ENCODE measurements around the gene SNAPIN. TPM values are rescaled to one million over a fixed set of nuclear protein-coding genes. Genes with fewer than 3 reads are reported as not detected.
A peak's percentile ranks its signal among the peaks of the same experiment; 100 is the strongest.

Gene SNAPIN
- total RNA-seq, 1 donor from 2014 or later = 23.6 TPM

DNA sequence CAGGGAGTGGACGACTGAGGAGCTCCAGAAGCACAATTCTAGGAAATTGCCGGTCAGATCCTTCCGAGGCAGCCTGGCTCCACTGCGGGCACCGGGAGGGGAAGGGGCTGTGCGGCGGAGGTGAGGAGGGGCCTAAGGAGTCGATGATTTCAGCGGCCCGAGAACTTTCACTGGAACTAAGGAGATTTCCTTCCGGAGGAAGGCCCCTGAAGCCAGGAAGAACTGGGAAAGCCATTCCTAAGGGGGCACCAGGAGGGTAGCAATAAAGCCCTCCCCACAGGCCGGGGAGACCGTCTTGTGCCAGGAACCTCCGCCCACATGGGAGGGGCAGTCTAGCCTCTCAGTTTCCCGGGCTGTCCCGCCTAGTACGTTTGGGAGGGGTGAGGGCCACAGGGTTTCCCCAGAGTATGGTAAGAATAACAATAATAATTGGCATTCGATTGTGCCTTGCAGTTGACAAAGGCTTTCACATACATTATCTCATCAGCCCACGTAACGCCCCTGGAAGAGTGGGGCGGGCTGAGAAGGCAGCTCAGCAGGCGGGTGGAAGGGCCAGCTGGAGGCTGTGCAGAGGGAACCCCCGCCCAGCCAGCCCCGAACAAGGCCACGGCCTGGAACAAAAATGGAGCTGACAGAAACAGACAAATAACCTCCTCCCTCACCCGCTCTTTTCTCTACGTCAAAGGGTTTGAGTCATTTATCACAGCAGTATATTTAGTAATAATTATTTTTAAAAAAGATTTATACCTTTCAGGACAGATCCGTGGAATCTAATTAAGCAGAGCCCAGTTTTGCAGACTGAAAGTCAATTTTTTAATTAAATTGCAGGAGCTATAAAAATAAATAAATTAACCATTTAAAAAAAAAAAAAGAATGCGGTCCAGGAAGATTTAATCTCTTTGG, 39.8 kb downstream of the SNAPIN start:
- no peaks in the 10 kb centered on the region for H3K9me3 Mint-ChIP-seq (ENCODE audit: unreplicated experiment)

DNA sequence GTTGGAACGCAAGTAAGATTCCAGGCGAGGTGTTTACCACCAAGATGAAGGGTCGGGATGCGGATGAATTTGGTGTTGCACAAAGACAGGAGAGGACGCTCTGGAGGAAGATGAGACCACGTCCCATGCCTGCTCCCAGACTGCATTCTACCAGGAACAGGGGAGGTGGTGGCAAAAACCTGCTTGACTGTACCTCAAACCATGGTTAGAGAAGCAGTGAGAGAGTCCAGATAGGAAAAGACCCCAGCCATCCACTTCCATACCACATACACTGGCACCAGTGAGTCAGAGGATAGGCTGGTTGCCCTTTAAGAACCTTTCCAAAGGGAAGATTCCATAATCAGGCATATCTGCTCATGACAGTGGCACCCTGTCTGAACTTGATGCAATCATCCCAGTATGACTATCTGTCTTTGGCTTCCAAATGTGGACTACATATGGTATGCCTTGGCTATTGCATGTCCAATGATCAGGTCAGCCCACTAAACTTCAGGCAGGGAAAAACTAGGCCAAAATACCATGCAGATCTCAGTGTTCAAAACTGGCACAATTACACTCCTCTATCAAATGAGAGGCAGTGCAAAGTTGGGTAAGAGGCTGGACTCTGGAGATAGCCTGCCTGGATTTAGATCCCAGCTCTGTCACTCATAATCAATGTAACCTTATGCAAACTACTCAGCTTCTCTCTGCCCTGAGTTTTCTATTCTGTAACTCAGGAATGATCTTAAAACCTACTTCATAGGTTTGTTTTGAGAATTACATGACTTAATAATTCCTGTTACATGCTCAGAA, 40.6 kb downstream of the SNAPIN start:
- no peak overlapping the region for H3K4me3 Mint-ChIP-seq (ENCODE audit: unreplicated experiment)
- peaks cover 2% of the 10 kb centered on the region for H3K27me3 Mint-ChIP-seq (ENCODE audit: unreplicated experiment)
- TF ChIP-seq, protein P1, sequence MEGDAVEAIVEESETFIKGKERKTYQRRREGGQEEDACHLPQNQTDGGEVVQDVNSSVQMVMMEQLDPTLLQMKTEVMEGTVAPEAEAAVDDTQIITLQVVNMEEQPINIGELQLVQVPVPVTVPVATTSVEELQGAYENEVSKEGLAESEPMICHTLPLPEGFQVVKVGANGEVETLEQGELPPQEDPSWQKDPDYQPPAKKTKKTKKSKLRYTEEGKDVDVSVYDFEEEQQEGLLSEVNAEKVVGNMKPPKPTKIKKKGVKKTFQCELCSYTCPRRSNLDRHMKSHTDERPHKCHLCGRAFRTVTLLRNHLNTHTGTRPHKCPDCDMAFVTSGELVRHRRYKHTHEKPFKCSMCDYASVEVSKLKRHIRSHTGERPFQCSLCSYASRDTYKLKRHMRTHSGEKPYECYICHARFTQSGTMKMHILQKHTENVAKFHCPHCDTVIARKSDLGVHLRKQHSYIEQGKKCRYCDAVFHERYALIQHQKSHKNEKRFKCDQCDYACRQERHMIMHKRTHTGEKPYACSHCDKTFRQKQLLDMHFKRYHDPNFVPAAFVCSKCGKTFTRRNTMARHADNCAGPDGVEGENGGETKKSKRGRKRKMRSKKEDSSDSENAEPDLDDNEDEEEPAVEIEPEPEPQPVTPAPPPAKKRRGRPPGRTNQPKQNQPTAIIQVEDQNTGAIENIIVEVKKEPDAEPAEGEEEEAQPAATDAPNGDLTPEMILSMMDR (IDR thresholded peaks at IDR 0.05; ENCODE audit: unreplicated experiment) = no peak
- DNase-seq (ENCODE audit: low spot score) = no peak
- H3K27ac Mint-ChIP-seq (ENCODE audit: unreplicated experiment) = peak overlapping the region; percentile 84
- no peaks in the 10 kb centered on the region for H3K36me3 Mint-ChIP-seq (ENCODE audit: low read depth, unreplicated experiment)
- no peaks in the 10 kb centered on the region for H3K9me3 Mint-ChIP-seq (ENCODE audit: unreplicated experiment)
- H3K4me1 Mint-ChIP-seq (ENCODE audit: unreplicated experiment) = peaks cover 18% of the 10 kb centered on the region

More for the DNA sequence above, 39.8 kb downstream of the SNAPIN start:
- Mint-ChIP-seq H3K27me3 (ENCODE audit: unreplicated experiment) (peaks cover 2% of the 10 kb centered on the region), H3K4me1 (ENCODE audit: unreplicated experiment) (peaks cover 18% of the 10 kb centered on the region), H3K36me3 (ENCODE audit: low read depth, unreplicated experiment) (no peaks in the 10 kb centered on the region), H3K27ac (ENCODE audit: unreplicated experiment) (peak overlapping the region; percentile 99), H3K4me3 (ENCODE audit: unreplicated experiment) (no peak overlapping the region)
- TF ChIP-seq, protein P1 (IDR thresholded peaks at IDR 0.05; ENCODE audit: unreplicated experiment) = no peak
- DNase-seq (ENCODE audit: low spot score) = peak; percentile 73

DNA sequence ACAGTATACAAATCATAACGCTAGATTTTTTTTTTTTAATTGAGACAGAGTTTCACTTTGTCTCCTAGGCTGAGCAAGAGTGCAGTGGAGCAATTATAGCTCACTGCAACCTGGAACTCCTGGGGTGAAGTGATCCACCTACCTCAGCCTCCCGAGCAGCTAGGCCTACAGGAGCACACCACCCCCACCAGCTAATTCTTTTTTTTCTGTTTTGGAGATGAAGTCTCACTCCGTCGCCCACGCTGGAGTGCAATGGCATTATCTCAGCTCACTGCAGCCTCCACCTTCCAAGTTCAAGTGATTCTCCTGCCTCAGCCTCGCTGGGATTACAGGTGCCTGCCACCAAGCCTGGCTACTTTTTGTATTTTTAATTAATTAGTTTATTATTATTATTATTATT, 41.3 kb downstream of the SNAPIN start:
- peaks cover 18% of the 10 kb centered on the region for H3K4me1 Mint-ChIP-seq (ENCODE audit: unreplicated experiment)

DNA sequence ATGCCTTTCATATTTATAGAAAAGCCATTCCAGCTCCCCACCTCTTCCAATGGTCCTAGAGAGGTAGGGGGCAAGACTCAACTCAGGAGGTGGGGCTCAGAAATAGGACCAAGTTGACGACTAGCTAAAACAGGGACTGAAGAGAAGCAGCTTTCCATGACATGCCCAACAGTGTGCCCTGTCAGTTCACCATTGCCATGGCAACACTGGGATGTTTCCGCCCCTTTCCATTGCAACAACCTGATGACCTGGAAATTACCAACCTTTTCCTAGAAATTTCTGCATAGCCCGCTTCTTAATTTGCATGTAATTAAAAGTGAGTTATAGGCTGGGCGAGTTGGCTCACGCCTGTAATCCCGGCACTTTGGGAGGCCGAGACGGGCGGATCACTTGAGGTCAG, 47.0 kb downstream of the SNAPIN start:
- no peaks in the 10 kb centered on the region for H3K9me3 Mint-ChIP-seq (ENCODE audit: unreplicated experiment)
- DNase-seq (ENCODE audit: low spot score) = no peak
- no peaks in the 10 kb centered on the region for H3K36me3 Mint-ChIP-seq (ENCODE audit: low read depth, unreplicated experiment)
- H3K27ac Mint-ChIP-seq (ENCODE audit: unreplicated experiment) = no peak overlapping the region
- no peak overlapping the region for H3K4me3 Mint-ChIP-seq (ENCODE audit: unreplicated experiment)
- no peaks in the 10 kb centered on the region for H3K4me1 Mint-ChIP-seq (ENCODE audit: unreplicated experiment)
- H3K27me3 Mint-ChIP-seq (ENCODE audit: unreplicated experiment) = no peaks in the 10 kb centered on the region
- TF ChIP-seq, protein P1 (IDR thresholded peaks at IDR 0.05; ENCODE audit: unreplicated experiment) = no peak

More for the DNA sequence above, 41.3 kb downstream of the SNAPIN start:
- TF ChIP-seq, protein P1 (IDR thresholded peaks at IDR 0.05; ENCODE audit: unreplicated experiment) = no peak
- Mint-ChIP-seq H3K4me3 (ENCODE audit: unreplicated experiment) (no peak overlapping the region), H3K9me3 (ENCODE audit: unreplicated experiment) (no peaks in the 10 kb centered on the region), H3K27ac (ENCODE audit: unreplicated experiment) (no peak overlapping the region), H3K27me3 (ENCODE audit: unreplicated experiment) (peaks cover 2% of the 10 kb centered on the region), H3K36me3 (ENCODE audit: low read depth, unreplicated experiment) (no peaks in the 10 kb centered on the region)
- no peak for DNase-seq (ENCODE audit: low spot score)

Measured in endothelial cell (in vitro differentiated cells).